Activated gamma-delta T cell treated with Interleukin-2 at 50 U/mL for 16 hours (primary cell): ENCODE results near the gene PEX11B.
A peak's percentile ranks its signal among the peaks of the same experiment; 100 is the strongest.

Experiments
- DNase-seq: peaks from one replicate; pipeline ENCODE4 v3.0.0-alpha.2; 2020

The PEX11B gene

GRCh38 chr1:145918144-145918991 lies at the start of gene PEX11B:
PEX11B (minus strand) TSS chr1:145918717; CDS start chr1:145918688, 29 bp downstream.
- peak; percentile 92 for DNase-seq

- no peak for DNase-seq
Measured at GRCh38 chr1:145967288-145967687, 48.8 kb upstream of the PEX11B start.

GRCh38 chr1:145965119-145965744 lies 46.7 kb upstream of the PEX11B start:
- no peak for DNase-seq

- peak; percentile 91 for DNase-seq
Measured at GRCh38 chr1:145964328-145965118, 46.0 kb upstream of the PEX11B start, which contains the start of the genes ANKRD34A and POLR3GL. ANKRD34A (minus strand) TSS chr1:145964575; CDS start chr1:145961759, 2,816 bp downstream. POLR3GL (plus strand) TSS chr1:145964690; CDS start chr1:145974866, 10,176 bp downstream.

GRCh38 chr1:145963265-145964019 lies 44.9 kb upstream of the PEX11B start:
- DNase-seq: no peak

- DNase-seq: no peak
Measured at GRCh38 chr1:145962157-145963102, 43.9 kb upstream of the PEX11B start.

- DNase-seq: no peak
Measured at GRCh38 chr1:145961425-145962156, 43.1 kb upstream of the PEX11B start.

GRCh38 chr1:145961109-145961424 lies 42.5 kb upstream of the PEX11B start:
- no peak for DNase-seq

GRCh38 chr1:145960468-145961108 lies 42.1 kb upstream of the PEX11B start:
- DNase-seq: peak; percentile 48

GRCh38 chr1:145959957-145960467 lies 41.5 kb upstream of the PEX11B start:
- DNase-seq: no peak

GRCh38 chr1:145959333-145959732 lies 40.8 kb upstream of the PEX11B start:
- no peak for DNase-seq

- DNase-seq: no peak
Measured at GRCh38 chr1:145958734-145959133, 40.2 kb upstream of the PEX11B start.

- DNase-seq: peak; percentile 95
Measured at GRCh38 chr1:145957443-145958319, 39.2 kb upstream of the PEX11B start, which contains the start of gene LIX1L. LIX1L (minus strand) TSS chr1:145958017; CDS start chr1:145957927, 90 bp downstream.

- DNase-seq: no peak
Measured at GRCh38 chr1:145956781-145957442, 38.4 kb upstream of the PEX11B start.

- no peak for DNase-seq
Measured at GRCh38 chr1:145956361-145956760, 37.8 kb upstream of the PEX11B start.

- DNase-seq: no peak
Measured at GRCh38 chr1:145955436-145955835, 36.9 kb upstream of the PEX11B start.

- no peak for DNase-seq
Measured at GRCh38 chr1:145953861-145954260, 35.3 kb upstream of the PEX11B start.

- DNase-seq: no peak
Measured at GRCh38 chr1:145952903-145953302, 34.4 kb upstream of the PEX11B start.
